ENCODE results near the gene STX11. TPM values are rescaled to one million over a fixed set of nuclear protein-coding genes. Genes with fewer than 3 reads are reported as not detected.

Gene STX11
- total and polyA plus RNA-seq, 8 donors: 1.8 to 31.3 (median 2.5) TPM

- Histone ChIP-seq H3K4me3 (no peak overlapping the region), H3K4me1 (peaks cover 0 to 10% of the 10 kb centered on the region in 2 donors), H3K27me3 (no peaks in the 10 kb centered on the region), H3K36me3 (peaks cover 0 to 37% of the 10 kb centered on the region in 2 donors), H3K27ac (no peak overlapping the region), H3K9me3 (no peaks in the 10 kb centered on the region)
- ATAC-seq (no peak), DNase-seq (no peak)
- TF ChIP-seq CTCF (IDR thresholded peaks at IDR 0.05): no peak
- intact Hi-C loops (cut with DNase I): no loop called here
Observed at GRCh38 chr6:144189351-144189750, 39.0 kb downstream of the STX11 start.

- Histone ChIP-seq H3K27me3 (no peaks in the 10 kb centered on the region), H3K27ac (peak overlapping the region in 1 of 2 donors; percentile 13), H3K36me3 (peaks cover 0 to 37% of the 10 kb centered on the region in 2 donors), H3K9me3 (no peaks in the 10 kb centered on the region), H3K4me1 (peaks cover 0 to 10% of the 10 kb centered on the region in 2 donors), H3K4me3 (no peak overlapping the region)
- DNase-seq (no peak), ATAC-seq (no peak)
- intact Hi-C loops (cut with DNase I): no loop called here
- no peak for TF ChIP-seq CTCF (IDR thresholded peaks at IDR 0.05)
Observed at GRCh38 chr6:144190080-144190479, 39.8 kb downstream of the STX11 start.

GRCh38 chr6:144190593-144190992 is 40.3 kb downstream of the STX11 start:
- intact Hi-C loops (cut with DNase I): no loop called here
- H3K4me1 ChIP-seq: peaks cover 0 to 10% of the 10 kb centered on the region in 2 donors
- no peak for DNase-seq
- H3K36me3 ChIP-seq: peaks cover 0 to 37% of the 10 kb centered on the region in 2 donors
- no peak overlapping the region for H3K4me3 ChIP-seq
- H3K27ac ChIP-seq: peak overlapping the region in 1 of 2 donors; percentile 13
- no peak for TF ChIP-seq CTCF (IDR thresholded peaks at IDR 0.05)
- peak; percentile 63 for ATAC-seq
- no peaks in the 10 kb centered on the region for H3K9me3 ChIP-seq
- no peaks in the 10 kb centered on the region for H3K27me3 ChIP-seq

GRCh38 chr6:144193181-144193580 is 42.9 kb downstream of the STX11 start:
- H3K27ac ChIP-seq: no peak overlapping the region
- intact Hi-C loops (cut with DNase I): no loop called here
- DNase-seq (no peak), ATAC-seq (no peak)
- H3K27me3 ChIP-seq: no peaks in the 10 kb centered on the region
- H3K9me3 ChIP-seq: peaks cover 0 to 1% of the 10 kb centered on the region in 2 donors
- peaks cover 0 to 10% of the 10 kb centered on the region in 2 donors for H3K4me1 ChIP-seq
- TF ChIP-seq CTCF (IDR thresholded peaks at IDR 0.05): no peak
- H3K36me3 ChIP-seq: peaks cover 0 to 17% of the 10 kb centered on the region in 2 donors
- no peak overlapping the region for H3K4me3 ChIP-seq

GRCh38 chr6:144194293-144194810 is 44.0 kb downstream of the STX11 start:
- peaks cover 0 to 10% of the 10 kb centered on the region in 2 donors for H3K4me1 ChIP-seq
- no peak overlapping the region for H3K27ac ChIP-seq
- intact Hi-C loops (cut with DNase I): no loop called here
- peaks cover 0 to 6% of the 10 kb centered on the region in 2 donors for H3K36me3 ChIP-seq
- no peak for TF ChIP-seq CTCF (IDR thresholded peaks at IDR 0.05)
- H3K9me3 ChIP-seq: peaks cover 0 to 7% of the 10 kb centered on the region in 2 donors
- H3K27me3 ChIP-seq: no peaks in the 10 kb centered on the region
- ATAC-seq (no peak), DNase-seq (no peak)
- no peak overlapping the region for H3K4me3 ChIP-seq
